Transverse colon (tissue), 4 donors: ENCODE data around the gene CSTF2T. TPM values are rescaled to one million over a fixed set of nuclear protein-coding genes. Genes with fewer than 3 reads are reported as not detected.

Experiments used
- DNase-seq: peaks from one replicate; pipeline ENCODE4 v3.0.0-alpha.2; 2019
- H3K27ac ChIP-seq, 4 donors: fragments of 200-600 bp; sonication (generic); 2 replicates each; pipeline ENCODE4 v1.5.1; 2016 to 2018; ENCODE audit warnings: inconsistent platforms in 4 of 4
- H3K27me3 ChIP-seq: fragments of 200-600 bp; sonication (generic); 2 replicates; pipeline ENCODE4 v1.5.1; 2017; ENCODE audit warnings: inconsistent platforms
- H3K36me3 ChIP-seq, 4 donors: fragments of 200-600 bp; sonication (generic); 2 replicates each; pipeline ENCODE4 v1.5.1; 2017 to 2019; ENCODE audit warnings: inconsistent platforms in 4 of 4
- H3K4me1 ChIP-seq, 4 donors: fragments of 200-600 bp; sonication (generic); 2 replicates each; pipeline ENCODE4 v1.5.1; 2017 to 2020; ENCODE audit warnings: inconsistent platforms in 4 of 4
- H3K4me3 ChIP-seq, 4 donors: fragments of 200-600 bp; sonication (generic); 1 replicate in 1 of 4; 2 replicates in 3 of 4; pipeline versions ENCODE4 v1.5.1 to v1.6.1; 2017 to 2019; ENCODE audit warnings: inconsistent platforms in 4 of 4
- H3K9me3 ChIP-seq, 2 donors: fragments of 200-600 bp; sonication (generic); 2 replicates each; pipeline ENCODE4 v1.5.1; 2017 to 2019; ENCODE audit warnings: inconsistent platforms in 2 of 2
- EP300 ChIP-seq: sonication (generic); formaldehyde crosslinking; IDR thresholded peaks from one replicate; pipeline ENCODE4 v1.6.1; 2017; ENCODE audit warnings: antibody characterized with exemption, low read depth
- POLR2A ChIP-seq: fragments of 450-650 bp; IDR thresholded peaks from one replicate; pipeline ENCODE4 v1.6.1; 2016; ENCODE audit warnings: antibody characterized with exemption, mild to moderate bottlenecking, moderate library complexity
- POLR2AphosphoS5 ChIP-seq, 3 donors: sonication (generic); formaldehyde crosslinking; IDR thresholded peaks; one replicate each; pipeline ENCODE4 v1.6.1; 2016; ENCODE audit warnings: antibody characterized with exemption in 3 of 3
- WGBS, 2 donors: methylation state at CpG; one replicate each; pipeline ENCODE4 v1.1.5; 2018; ENCODE audit warnings: low coverage in 1 of 2; 5-methylcytosine and 5-hydroxymethylcytosine counted together
- in situ Hi-C, 4 donors: fragments of 200-750 bp; cut with MboI; loops; one replicate each; pipeline versions ENCODE4 v1.15.0 to v1.15.1; 2017; ENCODE audit warnings: low sequenced_read_pairs in 3 of 4, low pct_ligation_motif_present in 1 of 4, low pct_unique_long_range_greater_than_20kb in 1 of 4
- intact Hi-C: fragments of 100-400 bp; cut with DNase I; formaldehyde crosslinking; loops from one replicate; pipeline ENCODE4 v1.15.1; 2023; ENCODE audit warnings: low total_unique reads
- total RNA-seq, 4 donors: library from RNA; depleted of rRNA; stranded (reverse); fragments of >200 nt; gene quantifications; one replicate each; pipeline ENCODE4 v1.1.0, GENCODE V29; 2016
- TF ChIP-seq, protein P1 (sequence below), 5 experiments: fragments of 200-600 bp in 3 of 5; fragments of 450-650 bp in 2 of 5; sonication (generic) in 3 of 5; IDR thresholded peaks; 1 replicate in 2 of 5; 2 replicates in 3 of 5; pipeline ENCODE4 v1.5.1; 2016 to 2017; ENCODE audit warnings: antibody characterized with exemption in 5 of 5, inconsistent platforms in 3 of 5, mild to moderate bottlenecking in 2 of 5, moderate library complexity in 1 of 5

Gene CSTF2T
- total RNA-seq, 4 donors from 2014 or later = 1.5 to 13.7 (median 11.0) TPM

DNA sequence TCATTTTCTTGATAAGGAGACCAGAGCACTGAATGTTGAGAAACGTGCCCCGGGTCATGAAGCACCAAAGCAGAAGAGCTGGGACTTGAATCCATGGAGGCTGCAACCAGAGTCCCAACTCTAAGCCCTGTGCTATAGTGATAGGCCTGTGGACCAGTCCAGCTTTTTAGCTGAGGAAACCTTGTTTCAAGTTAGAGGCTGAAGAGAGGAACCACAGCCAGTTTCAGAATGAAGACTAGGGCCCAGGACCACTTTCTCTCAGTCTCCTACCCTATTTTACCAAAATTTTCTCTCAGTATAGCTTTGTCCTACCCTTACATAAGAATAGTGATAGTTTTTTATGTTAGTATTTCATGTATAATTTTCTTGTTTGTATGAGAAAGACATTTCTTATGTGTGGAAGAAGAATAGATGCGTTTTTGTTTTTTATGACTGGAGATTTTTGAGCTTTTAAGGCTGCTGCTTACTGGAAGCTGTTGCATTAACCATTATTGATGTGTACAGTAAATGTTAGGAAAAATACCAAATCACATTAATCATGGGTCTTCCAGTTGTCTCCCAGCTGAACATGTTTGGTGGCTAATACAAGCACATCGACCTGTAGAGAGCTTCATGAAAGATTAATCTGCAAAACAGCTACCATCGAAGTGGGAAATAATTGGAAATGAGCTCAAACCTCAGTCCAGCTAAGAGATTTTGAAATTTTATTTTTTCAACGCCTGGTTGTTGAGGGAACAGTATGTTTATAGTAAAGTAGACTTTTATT, 45.0 kb upstream of the CSTF2T start:
- in situ Hi-C loops = no loop called here
- Histone ChIP-seq H3K27ac (no peak overlapping the region), H3K9me3 (no peaks in the 10 kb centered on the region), H3K4me3 (no peak overlapping the region), H3K36me3 (no peaks in the 10 kb centered on the region), H3K4me1 (no peaks in the 10 kb centered on the region), H3K27me3 (no peaks in the 10 kb centered on the region)
- 70 to 76% methylated on average over 6 of the region's 6 CpGs for WGBS, 2 donors
- intact Hi-C loops = no loop called here
- DNase-seq = no peak
- TF ChIP-seq, protein P1, sequence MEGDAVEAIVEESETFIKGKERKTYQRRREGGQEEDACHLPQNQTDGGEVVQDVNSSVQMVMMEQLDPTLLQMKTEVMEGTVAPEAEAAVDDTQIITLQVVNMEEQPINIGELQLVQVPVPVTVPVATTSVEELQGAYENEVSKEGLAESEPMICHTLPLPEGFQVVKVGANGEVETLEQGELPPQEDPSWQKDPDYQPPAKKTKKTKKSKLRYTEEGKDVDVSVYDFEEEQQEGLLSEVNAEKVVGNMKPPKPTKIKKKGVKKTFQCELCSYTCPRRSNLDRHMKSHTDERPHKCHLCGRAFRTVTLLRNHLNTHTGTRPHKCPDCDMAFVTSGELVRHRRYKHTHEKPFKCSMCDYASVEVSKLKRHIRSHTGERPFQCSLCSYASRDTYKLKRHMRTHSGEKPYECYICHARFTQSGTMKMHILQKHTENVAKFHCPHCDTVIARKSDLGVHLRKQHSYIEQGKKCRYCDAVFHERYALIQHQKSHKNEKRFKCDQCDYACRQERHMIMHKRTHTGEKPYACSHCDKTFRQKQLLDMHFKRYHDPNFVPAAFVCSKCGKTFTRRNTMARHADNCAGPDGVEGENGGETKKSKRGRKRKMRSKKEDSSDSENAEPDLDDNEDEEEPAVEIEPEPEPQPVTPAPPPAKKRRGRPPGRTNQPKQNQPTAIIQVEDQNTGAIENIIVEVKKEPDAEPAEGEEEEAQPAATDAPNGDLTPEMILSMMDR (IDR thresholded peaks at IDR 0.05) = no peak
- no peak for TF ChIP-seq POLR2A
- TF ChIP-seq EP300 = no peak
- TF ChIP-seq POLR2AphosphoS5 (IDR thresholded peaks at IDR 0.05) = no peak

DNA sequence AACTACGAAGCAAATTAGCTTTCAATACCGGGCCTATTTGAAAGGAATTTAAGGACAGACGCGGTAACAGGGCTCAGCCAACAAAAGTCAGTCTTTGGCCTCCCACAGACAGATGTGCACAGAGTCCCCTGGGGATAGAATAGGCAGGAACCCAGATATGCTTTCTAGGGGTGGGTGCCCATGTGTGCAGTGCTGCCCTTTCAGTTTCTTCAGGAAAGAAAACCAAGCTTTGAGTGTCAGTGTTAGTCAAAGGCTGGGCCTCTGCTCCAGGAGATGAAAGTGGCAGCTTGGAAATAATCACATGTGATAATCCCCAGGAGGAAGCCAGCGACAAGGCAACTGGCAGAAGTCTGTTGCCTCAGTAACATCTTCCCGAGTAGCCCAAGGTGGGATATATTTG, 43.8 kb upstream of the CSTF2T start:
- no peak for DNase-seq
- in situ Hi-C loops = no loop called here
- Histone ChIP-seq H3K9me3 (no peaks in the 10 kb centered on the region), H3K27ac (no peak overlapping the region), H3K36me3 (no peaks in the 10 kb centered on the region), H3K4me3 (no peak overlapping the region), H3K27me3 (no peaks in the 10 kb centered on the region), H3K4me1 (no peaks in the 10 kb centered on the region)
- WGBS, 2 donors = 78 to 87% methylated on average over 6 of the region's 6 CpGs
- intact Hi-C loops = no loop called here
- TF ChIP-seq POLR2AphosphoS5 (IDR thresholded peaks at IDR 0.05) = no peak
- TF ChIP-seq POLR2A = no peak
- TF ChIP-seq, protein P1 (IDR thresholded peaks at IDR 0.05) = no peak
- TF ChIP-seq EP300 = no peak

DNA sequence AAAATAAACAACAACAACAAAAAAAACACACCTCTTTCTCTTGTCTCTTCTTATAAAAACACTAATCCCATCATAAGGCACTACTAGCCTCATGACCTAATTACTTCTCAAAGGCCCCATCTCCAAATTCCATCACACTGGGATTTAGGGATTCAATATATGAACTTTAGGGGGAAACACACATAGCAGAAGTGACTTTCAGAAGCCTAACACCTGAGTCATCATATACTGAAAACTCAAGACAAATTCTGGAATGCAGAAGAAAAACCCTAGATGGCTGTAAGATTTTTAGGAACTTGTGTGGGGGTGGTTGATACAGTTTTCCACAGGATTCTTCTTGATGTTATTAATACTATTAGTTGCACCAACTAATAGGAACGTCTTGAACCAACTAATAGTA, 33.7 kb upstream of the CSTF2T start:
- Histone ChIP-seq H3K4me1 (peaks cover 0 to 24% (median 4%) of the 10 kb centered on the region in 4 donors), H3K27me3 (no peaks in the 10 kb centered on the region), H3K9me3 (no peaks in the 10 kb centered on the region), H3K36me3 (no peaks in the 10 kb centered on the region), H3K4me3 (no peak overlapping the region), H3K27ac (no peak overlapping the region)
- no peak for DNase-seq
- TF ChIP-seq POLR2AphosphoS5 (IDR thresholded peaks at IDR 0.05) (no peak), POLR2A (no peak), EP300 (no peak)
- TF ChIP-seq, protein P1 (IDR thresholded peaks at IDR 0.05) = no peak
- intact Hi-C loops (no loop called here), in situ Hi-C loops (no loop called here)
- WGBS, 2 donors = 75 to 80% methylated on average over 1 of the region's 1 CpG

DNA sequence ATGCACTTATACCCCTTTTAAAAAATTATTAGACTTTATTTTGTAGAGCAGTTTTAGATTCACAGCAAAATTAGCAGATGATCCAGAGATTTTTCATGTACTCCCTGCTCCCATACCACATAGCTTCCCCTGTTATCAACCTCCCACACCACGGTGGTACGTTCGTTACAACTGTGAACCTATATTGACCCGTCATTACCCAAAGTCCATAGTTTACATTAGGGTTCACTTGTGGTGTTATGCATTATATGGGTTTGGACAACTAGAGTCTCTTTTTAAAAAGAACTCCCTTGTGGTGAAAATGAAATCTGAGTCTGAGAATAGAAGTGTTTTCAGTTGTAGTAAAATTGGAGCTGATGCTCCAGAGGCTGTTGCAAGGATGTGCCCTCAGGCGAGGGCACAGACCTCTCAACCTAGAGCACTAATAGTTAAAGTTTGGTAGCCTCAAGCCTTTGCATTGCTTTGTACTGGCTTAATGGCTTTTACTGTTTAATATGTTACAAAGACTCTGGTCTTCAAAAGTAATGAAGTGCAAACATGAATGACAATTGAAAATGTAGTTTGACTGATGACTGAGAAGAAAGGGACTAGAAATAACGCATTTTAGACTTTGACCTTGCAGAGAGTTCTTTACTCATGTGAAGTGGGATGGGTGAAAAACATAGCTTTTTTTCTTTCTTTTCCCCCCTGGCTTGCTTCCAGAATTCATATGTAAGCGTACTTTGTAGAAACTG, 30.6 kb upstream of the CSTF2T start:
- Histone ChIP-seq H3K27ac (no peak overlapping the region), H3K9me3 (no peaks in the 10 kb centered on the region), H3K4me3 (no peak overlapping the region), H3K36me3 (no peaks in the 10 kb centered on the region), H3K27me3 (no peaks in the 10 kb centered on the region), H3K4me1 (peaks cover 0 to 24% (median 4%) of the 10 kb centered on the region in 4 donors)
- WGBS, 2 donors = 49 to 59% methylated on average over 7 of the region's 7 CpGs
- TF ChIP-seq EP300 = no peak
- TF ChIP-seq POLR2A = no peak
- no peak for TF ChIP-seq POLR2AphosphoS5 (IDR thresholded peaks at IDR 0.05)
- TF ChIP-seq, protein P1 (IDR thresholded peaks at IDR 0.05) = no peak
- in situ Hi-C loops (no loop called here), intact Hi-C loops (no loop called here)
- DNase-seq = no peak
